Memory B cell (primary cell): ENCODE data around the gene OBSCN.

Source experiments
- ATAC-seq: fragments of 150-1000 bp; cut with Tn5 transposase; 2 replicates; pipeline ENCODE4 v1.10.0; 2021; ENCODE audit warnings: low read depth, mild to moderate bottlenecking, moderate library complexity
- DNase-seq, 2 donors: peaks; one replicate each; pipeline ENCODE4 v3.0.0; 2022; ENCODE audit warnings: low spot score in 2 of 2
- H3K27ac Mint-ChIP-seq: one replicate; pipeline ENCODE4 v1.8.0; 2022; ENCODE audit warnings: mild to moderate bottlenecking, moderate library complexity, mixed read lengths
- H3K27me3 Mint-ChIP-seq: one replicate; pipeline ENCODE4 v1.8.0; 2022; ENCODE audit warnings: mixed read lengths
- H3K36me3 Mint-ChIP-seq: one replicate; pipeline ENCODE4 v1.8.0; 2022; ENCODE audit warnings: mild to moderate bottlenecking, mixed read lengths
- H3K4me1 Mint-ChIP-seq: one replicate; pipeline ENCODE4 v1.8.0; 2022; ENCODE audit warnings: mixed read lengths
- H3K4me3 Mint-ChIP-seq: one replicate; pipeline ENCODE4 v1.8.0; 2022; ENCODE audit warnings: mild to moderate bottlenecking, moderate library complexity, mixed read lengths
- H3K9me3 Mint-ChIP-seq: one replicate; pipeline ENCODE4 v1.8.0; 2022; ENCODE audit warnings: mixed read lengths

Gene OBSCN

DNA sequence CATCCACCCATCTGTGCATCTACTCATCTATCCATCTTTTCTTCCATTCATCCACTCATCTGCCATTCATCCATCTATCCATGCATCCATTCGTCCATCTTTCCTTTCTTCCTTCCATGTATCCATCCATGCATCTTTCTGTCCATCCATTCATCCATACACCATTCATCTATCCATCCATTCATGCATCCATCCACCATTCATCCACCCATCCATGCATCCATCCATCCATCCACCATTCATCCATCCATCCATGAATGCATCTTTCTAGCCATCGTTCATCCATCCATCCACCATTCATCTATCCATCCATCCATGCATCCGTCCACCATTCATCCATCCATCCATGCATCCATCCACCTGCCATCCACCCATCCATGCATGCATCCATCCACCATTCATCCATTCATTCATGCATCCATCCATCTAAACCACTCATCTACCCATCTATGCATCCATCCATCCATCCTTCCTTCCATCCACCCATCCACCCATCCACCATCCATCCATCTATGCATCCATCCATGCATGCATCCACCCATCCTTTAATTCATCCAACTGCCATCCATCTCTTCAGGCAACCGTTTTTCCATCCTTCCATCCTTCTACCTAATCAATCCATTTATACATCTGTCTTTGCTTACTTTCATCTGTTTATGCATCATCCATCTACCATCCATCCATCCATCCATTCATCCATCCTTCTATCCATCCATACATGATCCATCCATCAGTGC is 111.7 kb downstream of the OBSCN start:
- Mint-ChIP-seq H3K27ac (no peak overlapping the region), H3K4me1 (no peaks in the 10 kb centered on the region), H3K36me3 (no peaks in the 10 kb centered on the region), H3K4me3 (no peak overlapping the region), H3K9me3 (no peaks in the 10 kb centered on the region), H3K27me3 (no peaks in the 10 kb centered on the region)
- ATAC-seq (no peak), DNase-seq (no peak)

DNA sequence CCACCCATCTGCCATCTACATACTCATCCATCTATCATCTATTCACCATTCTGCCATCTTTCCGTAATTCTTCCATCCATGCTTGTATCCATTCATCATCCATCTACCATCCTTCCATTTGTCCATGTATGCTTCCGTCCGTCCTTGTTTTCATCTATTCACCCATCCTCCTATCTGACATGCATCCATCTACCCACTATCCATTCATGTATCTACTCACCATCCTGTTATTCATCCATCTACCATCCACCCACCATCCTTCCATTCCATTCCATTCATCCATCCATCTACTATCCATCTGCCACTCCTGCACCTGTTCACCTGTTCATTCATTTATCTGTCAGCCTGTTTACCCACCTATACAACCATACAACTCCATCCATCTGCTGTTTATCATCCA is 112.5 kb downstream of the OBSCN start:
- no peaks in the 10 kb centered on the region for H3K9me3 Mint-ChIP-seq
- H3K27me3 Mint-ChIP-seq: no peaks in the 10 kb centered on the region
- H3K36me3 Mint-ChIP-seq: no peaks in the 10 kb centered on the region
- H3K4me1 Mint-ChIP-seq: no peaks in the 10 kb centered on the region
- no peak overlapping the region for H3K4me3 Mint-ChIP-seq
- H3K27ac Mint-ChIP-seq: no peak overlapping the region
- ATAC-seq (no peak), DNase-seq (no peak)

DNA sequence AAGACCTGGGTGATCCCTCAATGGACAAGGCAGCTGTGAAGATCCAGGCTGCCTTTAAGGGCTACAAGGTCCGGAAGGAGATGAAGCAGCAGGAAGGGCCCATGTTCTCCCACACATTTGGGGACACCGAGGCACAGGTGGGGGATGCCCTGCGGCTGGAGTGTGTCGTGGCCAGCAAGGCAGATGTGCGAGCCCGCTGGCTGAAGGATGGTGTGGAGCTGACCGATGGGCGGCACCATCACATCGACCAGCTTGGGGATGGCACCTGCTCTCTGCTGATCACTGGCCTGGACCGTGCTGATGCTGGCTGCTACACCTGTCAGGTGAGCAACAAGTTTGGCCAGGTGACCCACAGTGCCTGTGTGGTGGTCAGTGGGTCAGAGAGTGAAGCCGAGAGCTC is 113.6 kb downstream of the OBSCN start:
- DNase-seq: no peak
- Mint-ChIP-seq H3K4me1 (no peaks in the 10 kb centered on the region), H3K27me3 (no peaks in the 10 kb centered on the region), H3K27ac (no peak overlapping the region), H3K9me3 (no peaks in the 10 kb centered on the region), H3K4me3 (no peak overlapping the region), H3K36me3 (no peaks in the 10 kb centered on the region)
- no peak for ATAC-seq

DNA sequence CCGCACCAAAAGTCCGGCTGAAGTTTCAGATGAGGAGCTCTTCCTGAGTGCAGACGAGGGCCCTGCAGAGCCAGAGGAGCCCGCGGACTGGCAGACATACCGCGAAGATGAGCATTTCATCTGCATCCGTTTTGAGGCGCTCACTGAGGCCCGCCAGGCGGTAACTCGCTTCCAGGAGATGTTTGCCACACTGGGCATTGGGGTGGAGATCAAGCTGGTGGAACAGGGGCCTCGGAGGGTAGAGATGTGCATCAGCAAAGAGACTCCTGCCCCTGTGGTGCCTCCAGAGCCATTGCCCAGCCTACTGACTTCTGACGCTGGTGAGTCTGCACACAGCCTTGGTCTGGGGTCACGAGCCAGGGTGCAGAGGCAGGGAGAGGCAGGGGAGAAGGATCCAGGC is 114.1 kb downstream of the OBSCN start:
- Mint-ChIP-seq H3K4me1 (no peaks in the 10 kb centered on the region), H3K4me3 (no peak overlapping the region), H3K36me3 (no peaks in the 10 kb centered on the region), H3K27ac (no peak overlapping the region), H3K27me3 (no peaks in the 10 kb centered on the region), H3K9me3 (no peaks in the 10 kb centered on the region)
- no peak for ATAC-seq
- no peak for DNase-seq

DNA sequence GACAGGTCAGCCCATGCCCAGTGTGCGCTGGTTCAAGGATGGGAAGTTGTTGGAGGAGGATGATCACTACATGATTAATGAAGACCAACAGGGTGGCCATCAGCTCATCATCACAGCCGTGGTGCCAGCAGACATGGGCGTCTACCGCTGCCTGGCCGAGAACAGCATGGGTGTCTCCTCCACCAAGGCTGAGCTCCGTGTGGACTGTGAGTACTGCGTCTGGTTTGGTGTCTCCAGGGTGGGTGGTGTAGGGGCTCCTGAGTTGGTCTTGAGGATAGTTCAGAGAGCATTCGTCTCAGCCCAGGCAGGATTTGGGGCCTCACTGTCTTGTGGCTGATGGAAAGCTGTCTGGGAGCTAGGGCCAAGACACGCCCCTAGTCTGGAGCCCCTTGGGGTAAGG is 115.6 kb downstream of the OBSCN start:
- Mint-ChIP-seq H3K27ac (no peak overlapping the region), H3K36me3 (no peaks in the 10 kb centered on the region), H3K4me1 (no peaks in the 10 kb centered on the region), H3K4me3 (no peak overlapping the region), H3K27me3 (no peaks in the 10 kb centered on the region), H3K9me3 (no peaks in the 10 kb centered on the region)
- ATAC-seq (no peak), DNase-seq (no peak)

DNA sequence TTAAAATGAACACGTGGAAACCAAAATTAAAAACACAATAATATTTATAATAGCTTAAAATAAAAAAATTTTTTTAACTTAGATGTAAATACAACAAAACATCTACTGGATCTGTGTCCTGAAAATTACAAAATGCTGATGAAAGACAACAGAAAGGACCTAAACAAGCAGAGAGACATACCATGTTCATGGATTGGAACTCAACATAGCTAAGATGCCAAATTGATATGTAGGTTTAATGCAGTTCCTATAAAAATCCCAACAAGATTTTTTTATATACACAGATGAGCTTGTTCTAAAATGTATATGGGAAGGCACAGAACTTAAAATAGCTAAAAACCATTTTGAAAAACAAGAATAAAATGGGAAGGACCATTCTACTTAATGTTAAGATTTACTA is 117.4 kb downstream of the OBSCN start:
- ATAC-seq (no peak), DNase-seq (no peak)
- Mint-ChIP-seq H3K27ac (no peak overlapping the region), H3K4me3 (no peak overlapping the region), H3K9me3 (no peaks in the 10 kb centered on the region), H3K36me3 (no peaks in the 10 kb centered on the region), H3K27me3 (no peaks in the 10 kb centered on the region), H3K4me1 (no peaks in the 10 kb centered on the region)

DNA sequence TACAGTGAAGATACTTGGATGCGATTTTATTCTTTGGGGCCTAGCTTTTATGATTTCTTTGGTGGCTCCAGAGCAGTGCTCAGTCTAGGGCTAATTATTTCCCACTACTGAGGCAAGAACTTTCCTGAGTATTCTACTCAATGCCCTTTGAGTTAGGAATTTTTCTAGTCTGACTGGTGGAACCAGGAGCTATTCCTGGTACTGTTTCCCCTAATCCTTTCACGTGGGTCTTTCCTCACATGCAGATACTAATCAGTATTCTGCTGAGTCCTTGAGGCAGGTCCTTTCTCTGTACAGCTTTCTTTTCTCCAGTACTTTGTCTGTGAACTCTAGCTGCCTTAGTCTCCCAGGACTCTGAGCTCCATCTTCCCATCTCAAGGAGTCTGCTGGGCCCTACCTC is 122.0 kb downstream of the OBSCN start:
- H3K4me3 Mint-ChIP-seq: no peak overlapping the region
- H3K36me3 Mint-ChIP-seq: peaks cover 2% of the 10 kb centered on the region
- no peaks in the 10 kb centered on the region for H3K27me3 Mint-ChIP-seq
- H3K9me3 Mint-ChIP-seq: no peaks in the 10 kb centered on the region
- ATAC-seq (no peak), DNase-seq (no peak)
- H3K27ac Mint-ChIP-seq: no peak overlapping the region
- H3K4me1 Mint-ChIP-seq: no peaks in the 10 kb centered on the region

DNA sequence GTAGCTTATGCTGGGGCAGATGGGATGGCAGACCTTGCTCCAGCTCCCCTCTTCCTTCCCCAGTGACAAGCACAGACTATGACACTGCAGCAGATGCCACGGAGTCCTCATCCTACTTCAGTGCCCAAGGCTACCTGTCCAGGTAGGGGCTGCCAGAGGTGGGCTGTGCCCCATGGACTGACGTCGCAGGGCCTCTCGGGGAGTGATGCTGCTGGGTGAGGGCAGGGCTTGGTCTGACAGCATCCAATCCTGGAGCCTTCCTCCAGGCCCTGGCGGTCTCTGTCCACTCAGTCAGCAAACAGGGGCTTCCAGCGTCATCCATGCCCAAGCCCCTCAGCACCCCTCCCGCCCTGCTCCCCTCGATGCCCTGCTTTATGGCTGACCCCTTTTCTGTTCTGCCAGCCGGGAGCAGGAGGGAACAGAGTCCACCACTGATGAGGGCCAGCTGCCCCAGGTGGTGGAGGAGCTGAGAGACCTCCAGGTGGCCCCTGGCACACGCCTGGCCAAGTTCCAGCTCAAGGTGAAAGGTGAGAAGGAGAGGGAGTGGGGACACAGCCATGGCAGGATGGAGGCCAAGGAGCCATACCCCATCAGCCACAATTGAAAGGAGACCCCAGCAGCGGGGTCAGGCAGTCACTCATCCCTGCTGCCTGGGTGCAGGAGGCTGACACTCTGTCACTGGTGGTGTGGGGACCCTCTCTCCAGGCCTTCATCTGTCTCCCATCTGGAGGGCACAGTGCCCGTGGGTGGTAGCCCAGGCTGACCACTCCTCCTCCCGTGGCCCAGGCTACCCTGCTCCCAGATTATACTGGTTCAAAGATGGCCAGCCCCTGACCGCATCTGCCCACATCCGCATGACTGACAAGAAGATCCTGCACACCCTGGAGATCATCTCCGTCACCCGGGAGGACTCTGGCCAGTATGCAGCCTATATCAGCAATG is 125.2 kb downstream of the OBSCN start:
- ATAC-seq: no peak
- Mint-ChIP-seq H3K4me1 (no peaks in the 10 kb centered on the region), H3K4me3 (no peak overlapping the region)

DNA sequence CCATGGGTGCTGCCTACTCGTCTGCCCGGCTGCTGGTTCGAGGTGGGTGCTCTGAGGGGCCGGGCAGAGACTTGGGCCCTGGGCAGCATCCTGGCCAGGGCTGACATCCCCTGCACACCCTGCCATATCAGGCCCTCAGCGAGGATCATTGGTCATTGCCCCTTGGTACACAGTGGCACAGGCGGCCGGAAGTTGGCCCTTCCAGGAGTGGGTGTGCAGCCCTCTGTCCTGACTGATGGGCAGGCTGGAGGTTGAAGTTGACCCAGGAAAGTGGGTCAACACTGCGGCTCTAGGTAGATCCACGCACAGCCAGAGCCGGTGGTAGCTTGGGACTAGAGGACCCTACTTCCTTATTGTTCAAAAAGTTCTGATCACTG is 125.9 kb downstream of the OBSCN start:
- peaks cover 2% of the 10 kb centered on the region for H3K36me3 Mint-ChIP-seq
- no peak overlapping the region for H3K4me3 Mint-ChIP-seq
- no peaks in the 10 kb centered on the region for H3K9me3 Mint-ChIP-seq
- DNase-seq (no peak), ATAC-seq (no peak)
- no peaks in the 10 kb centered on the region for H3K27me3 Mint-ChIP-seq
- H3K27ac Mint-ChIP-seq: no peak overlapping the region
- no peaks in the 10 kb centered on the region for H3K4me1 Mint-ChIP-seq

More for the DNA sequence above, 125.2 kb downstream of the OBSCN start:
- peaks cover 2% of the 10 kb centered on the region for H3K36me3 Mint-ChIP-seq
- no peaks in the 10 kb centered on the region for H3K9me3 Mint-ChIP-seq
- H3K27me3 Mint-ChIP-seq: no peaks in the 10 kb centered on the region
- DNase-seq: no peak
- H3K27ac Mint-ChIP-seq: no peak overlapping the region

DNA sequence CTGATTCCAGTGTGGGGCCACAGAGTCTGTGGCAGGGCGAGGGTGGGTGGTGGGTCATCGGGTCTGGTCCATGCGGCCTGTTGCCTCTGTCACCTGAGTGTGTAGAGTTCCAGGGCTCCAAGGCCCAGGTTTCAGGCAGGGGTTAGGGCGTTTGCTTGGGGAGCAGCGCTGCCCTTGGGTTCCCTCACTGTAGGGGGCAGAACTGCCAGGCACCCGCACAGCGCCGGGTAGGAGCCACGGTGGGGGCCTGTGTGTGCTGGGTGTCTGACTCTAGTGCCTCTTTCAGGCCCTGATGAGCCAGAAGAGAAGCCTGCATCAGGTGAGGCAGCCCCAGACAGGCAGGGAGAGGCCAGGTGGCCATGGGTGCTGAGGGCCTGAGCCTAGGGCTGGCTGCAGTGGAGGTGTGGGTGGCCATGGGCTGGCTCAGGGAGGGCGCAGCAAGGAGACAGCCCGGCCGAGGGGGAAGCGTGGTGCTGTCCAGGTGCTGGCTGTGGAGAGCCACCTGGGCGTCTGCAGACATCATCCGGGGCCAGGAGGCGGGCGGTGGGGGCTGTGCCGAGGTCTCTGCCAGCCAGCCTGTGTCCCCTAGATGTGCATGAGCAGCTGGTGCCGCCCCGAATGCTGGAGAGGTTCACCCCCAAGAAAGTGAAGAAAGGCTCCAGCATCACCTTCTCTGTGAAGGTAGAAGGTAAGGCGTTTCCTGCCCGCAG is 126.5 kb downstream of the OBSCN start:
- ATAC-seq (no peak), DNase-seq (no peak)
- H3K27me3 Mint-ChIP-seq: no peaks in the 10 kb centered on the region
- no peak overlapping the region for H3K27ac Mint-ChIP-seq
- no peaks in the 10 kb centered on the region for H3K9me3 Mint-ChIP-seq
- no peak overlapping the region for H3K4me3 Mint-ChIP-seq
- peaks cover 2% of the 10 kb centered on the region for H3K36me3 Mint-ChIP-seq
- H3K4me1 Mint-ChIP-seq: no peaks in the 10 kb centered on the region

DNA sequence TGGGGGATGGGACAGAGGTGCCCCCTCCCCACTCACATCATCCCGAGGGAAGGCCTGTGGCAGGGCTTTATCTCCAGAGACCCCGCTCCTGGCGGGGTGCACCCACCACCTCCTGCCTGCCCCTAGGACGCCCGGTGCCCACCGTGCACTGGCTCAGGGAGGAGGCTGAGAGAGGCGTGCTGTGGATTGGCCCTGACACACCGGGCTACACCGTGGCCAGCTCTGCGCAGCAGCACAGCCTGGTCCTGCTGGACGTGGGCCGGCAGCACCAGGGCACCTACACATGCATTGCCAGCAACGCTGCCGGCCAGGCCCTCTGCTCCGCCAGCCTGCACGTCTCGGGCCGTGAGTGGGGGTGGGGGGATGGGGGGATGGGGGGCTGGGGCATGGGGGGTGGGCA is 127.1 kb downstream of the OBSCN start:
- no peaks in the 10 kb centered on the region for H3K4me1 Mint-ChIP-seq
- H3K9me3 Mint-ChIP-seq: no peaks in the 10 kb centered on the region
- no peak overlapping the region for H3K4me3 Mint-ChIP-seq
- DNase-seq: no peak
- H3K36me3 Mint-ChIP-seq: peaks cover 2% of the 10 kb centered on the region
- ATAC-seq: no peak
- no peak overlapping the region for H3K27ac Mint-ChIP-seq
- no peaks in the 10 kb centered on the region for H3K27me3 Mint-ChIP-seq

DNA sequence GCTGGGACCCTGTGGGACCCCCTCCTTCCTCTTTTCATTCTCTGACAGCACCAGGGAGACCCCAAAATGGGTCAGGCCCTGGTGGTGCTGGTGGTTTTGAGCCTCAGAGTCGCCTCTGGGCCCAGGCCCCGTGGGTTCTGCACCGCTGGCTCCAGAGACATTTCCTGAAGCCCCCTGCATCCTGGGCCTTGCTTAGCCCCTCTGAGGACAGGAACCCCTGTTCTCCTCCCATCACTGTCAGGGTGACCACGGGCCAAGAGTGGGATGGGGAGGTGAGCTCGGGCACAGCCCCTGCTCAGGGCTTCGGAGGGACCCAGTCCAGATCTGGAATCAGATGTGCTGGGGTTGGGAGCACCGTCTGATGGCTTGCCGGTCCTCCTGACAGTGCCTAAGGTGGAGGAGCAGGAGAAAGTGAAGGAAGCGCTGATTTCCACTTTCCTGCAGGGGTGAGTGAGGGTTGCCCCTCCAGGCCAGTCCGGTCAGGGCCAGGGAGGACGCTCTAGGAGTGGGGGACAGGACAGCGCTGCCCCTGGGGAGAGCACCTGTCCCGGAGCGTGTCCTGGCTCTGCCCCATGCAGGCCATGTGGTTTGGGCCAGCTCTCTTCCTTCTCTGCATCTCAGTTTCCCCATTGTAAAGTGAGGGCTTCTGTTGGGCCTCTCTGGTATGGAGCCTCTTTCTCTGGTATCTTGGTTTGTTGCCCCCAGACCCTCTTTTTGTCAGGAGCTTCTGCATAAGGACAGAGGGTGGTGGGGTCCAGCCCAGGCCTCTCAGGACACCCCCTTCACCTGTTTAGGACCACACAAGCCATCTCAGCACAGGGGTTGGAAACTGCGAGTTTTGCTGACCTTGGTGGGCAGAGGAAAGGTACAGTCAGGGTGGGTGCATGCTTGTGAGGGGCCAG is 127.8 kb downstream of the OBSCN start:
- H3K4me3 Mint-ChIP-seq: no peak overlapping the region
- peaks cover 2% of the 10 kb centered on the region for H3K36me3 Mint-ChIP-seq

DNA sequence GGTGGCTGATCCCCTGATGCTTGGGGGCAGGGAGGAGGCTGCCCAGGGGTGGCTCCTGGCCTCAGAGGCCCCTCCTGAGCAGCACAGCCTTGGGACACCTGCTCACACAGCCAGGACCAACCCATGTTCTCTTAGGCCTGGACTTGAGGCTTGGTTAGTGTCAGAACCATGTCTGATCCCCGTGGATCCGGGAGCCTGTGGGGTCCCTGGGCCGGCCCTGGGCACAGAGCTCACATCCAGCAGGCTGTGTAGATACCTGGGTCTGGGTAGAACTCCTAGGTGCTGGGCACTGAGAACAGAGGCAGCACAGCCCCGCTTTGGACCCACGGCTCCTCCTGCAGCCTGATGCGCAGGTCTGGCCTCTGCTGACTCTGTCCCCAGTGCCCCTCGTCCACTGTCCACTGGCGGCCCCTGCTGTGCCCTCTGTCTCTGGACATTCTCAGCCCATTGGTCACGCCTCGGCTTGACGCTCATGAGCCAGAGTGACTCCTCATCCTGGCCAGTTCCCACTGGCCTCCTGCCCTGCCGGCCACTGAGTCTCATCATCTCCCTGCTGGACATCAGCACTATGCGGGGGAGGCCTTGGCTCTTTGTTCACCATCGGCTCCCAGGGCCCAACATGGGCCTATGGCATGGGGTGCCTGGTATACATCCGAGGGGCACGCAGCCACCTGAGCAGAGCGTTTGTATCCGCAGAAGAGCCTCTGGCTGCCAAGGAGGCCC is 128.6 kb downstream of the OBSCN start:
- H3K9me3 Mint-ChIP-seq: no peaks in the 10 kb centered on the region
- no peak overlapping the region for H3K4me3 Mint-ChIP-seq
- no peak overlapping the region for H3K27ac Mint-ChIP-seq
- no peak for DNase-seq
- H3K4me1 Mint-ChIP-seq: no peaks in the 10 kb centered on the region
- H3K36me3 Mint-ChIP-seq: peaks cover 2% of the 10 kb centered on the region
- H3K27me3 Mint-ChIP-seq: no peaks in the 10 kb centered on the region
- no peak for ATAC-seq

More for the DNA sequence above, 127.8 kb downstream of the OBSCN start:
- no peaks in the 10 kb centered on the region for H3K27me3 Mint-ChIP-seq
- ATAC-seq (no peak), DNase-seq (no peak)
- H3K4me1 Mint-ChIP-seq: no peaks in the 10 kb centered on the region
- no peaks in the 10 kb centered on the region for H3K9me3 Mint-ChIP-seq
- no peak overlapping the region for H3K27ac Mint-ChIP-seq
